ENCODE measurements around the gene FGF14. TPM values are rescaled to one million over a fixed set of nuclear protein-coding genes. Genes with fewer than 3 reads are reported as not detected.

FGF14 gene
- total and polyA plus RNA-seq, 2 experiments from 2014 or later: 0.73 TPM; not detected in 1

DNA sequence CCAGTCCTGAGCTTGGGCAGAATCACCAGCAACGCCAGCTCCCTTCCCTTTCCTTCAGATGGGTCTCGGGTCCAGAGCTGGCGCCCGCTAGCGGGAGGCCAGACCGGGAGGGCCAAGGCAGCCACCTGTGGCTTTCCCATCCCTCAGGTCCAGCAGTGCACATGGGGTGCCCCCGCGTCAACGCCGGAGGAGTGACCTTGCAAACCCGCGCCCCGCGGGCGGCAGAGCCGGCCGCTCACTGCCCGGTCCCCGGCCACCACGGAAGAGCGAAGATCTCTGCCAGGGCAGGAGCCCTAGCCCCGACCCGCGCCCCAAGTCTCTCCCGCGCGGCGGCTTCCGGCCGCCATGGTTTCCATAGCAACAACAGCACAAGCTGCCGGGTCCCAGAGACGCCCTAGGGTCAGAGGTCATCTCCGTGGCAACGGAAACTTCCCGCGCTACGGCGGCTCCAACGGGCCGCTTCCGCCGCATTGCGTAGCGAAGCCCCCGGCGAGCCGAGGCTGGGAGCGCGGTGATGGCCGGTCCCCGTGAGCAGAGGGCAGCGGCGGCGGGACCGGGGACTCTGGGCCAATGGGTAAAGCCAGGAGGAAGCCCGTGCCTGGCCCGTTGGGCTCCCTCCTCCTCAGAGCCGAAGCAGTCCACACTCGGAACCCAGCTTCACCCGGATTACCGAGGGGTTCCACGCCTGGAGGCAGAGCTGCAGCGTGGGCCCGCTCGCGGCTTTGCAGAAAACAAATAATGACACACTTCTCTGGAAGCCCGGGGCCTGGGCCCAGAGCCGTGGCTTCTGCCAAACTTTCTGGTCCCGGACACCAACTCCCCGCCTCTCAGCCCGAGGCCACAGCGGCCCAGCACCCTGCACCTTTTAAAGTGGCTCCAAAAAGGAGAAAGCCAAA, 7.4 kb downstream of the FGF14 start:
- peak; percentile 91 for DNase-seq (ENCODE audit: low spot score)
- WGBS (ENCODE audit: low lambda C conversion rate, missing lambda C conversion rate): 2% methylated on average over 71 of the region's 72 CpGs
- no peak overlapping the region for H3K27ac ChIP-seq
- peaks cover 38% of the 10 kb centered on the region for H3K27me3 ChIP-seq
- no peaks in the 10 kb centered on the region for H3K36me3 ChIP-seq (replicated peaks; ENCODE audit: insufficient read depth, low read depth)
- no peaks in the 10 kb centered on the region for H3K9me2 ChIP-seq (replicated peaks; ENCODE audit: insufficient read depth)
- no peaks in the 10 kb centered on the region for H3K9me3 ChIP-seq (ENCODE audit: low read depth)
- H3K4me1 ChIP-seq (ENCODE audit: insufficient read depth): no peaks in the 10 kb centered on the region
- no peak for TF ChIP-seq EZH2phosphoT487 (IDR thresholded peaks at IDR 0.05; ENCODE audit: low read depth, severe bottlenecking, unreplicated experiment)
- TF ChIP-seq, protein P1, sequence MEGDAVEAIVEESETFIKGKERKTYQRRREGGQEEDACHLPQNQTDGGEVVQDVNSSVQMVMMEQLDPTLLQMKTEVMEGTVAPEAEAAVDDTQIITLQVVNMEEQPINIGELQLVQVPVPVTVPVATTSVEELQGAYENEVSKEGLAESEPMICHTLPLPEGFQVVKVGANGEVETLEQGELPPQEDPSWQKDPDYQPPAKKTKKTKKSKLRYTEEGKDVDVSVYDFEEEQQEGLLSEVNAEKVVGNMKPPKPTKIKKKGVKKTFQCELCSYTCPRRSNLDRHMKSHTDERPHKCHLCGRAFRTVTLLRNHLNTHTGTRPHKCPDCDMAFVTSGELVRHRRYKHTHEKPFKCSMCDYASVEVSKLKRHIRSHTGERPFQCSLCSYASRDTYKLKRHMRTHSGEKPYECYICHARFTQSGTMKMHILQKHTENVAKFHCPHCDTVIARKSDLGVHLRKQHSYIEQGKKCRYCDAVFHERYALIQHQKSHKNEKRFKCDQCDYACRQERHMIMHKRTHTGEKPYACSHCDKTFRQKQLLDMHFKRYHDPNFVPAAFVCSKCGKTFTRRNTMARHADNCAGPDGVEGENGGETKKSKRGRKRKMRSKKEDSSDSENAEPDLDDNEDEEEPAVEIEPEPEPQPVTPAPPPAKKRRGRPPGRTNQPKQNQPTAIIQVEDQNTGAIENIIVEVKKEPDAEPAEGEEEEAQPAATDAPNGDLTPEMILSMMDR (IDR thresholded peaks at IDR 0.05; ENCODE audit: poor library complexity): peak; percentile 40
- TF ChIP-seq EZH2 (IDR thresholded peaks at IDR 0.05; ENCODE audit: borderline replicate concordance): no peak
- peak overlapping the region; percentile 87 for H3K4me2 ChIP-seq
- H3K79me2 ChIP-seq: no peaks in the 10 kb centered on the region
- H3K4me3 ChIP-seq: peak overlapping the region; percentile 48
- no peaks in the 10 kb centered on the region for H4K20me1 ChIP-seq (ENCODE audit: insufficient read depth, poor library complexity, severe bottlenecking)
- H2AFZ ChIP-seq: peak overlapping the region; percentile 96

DNA sequence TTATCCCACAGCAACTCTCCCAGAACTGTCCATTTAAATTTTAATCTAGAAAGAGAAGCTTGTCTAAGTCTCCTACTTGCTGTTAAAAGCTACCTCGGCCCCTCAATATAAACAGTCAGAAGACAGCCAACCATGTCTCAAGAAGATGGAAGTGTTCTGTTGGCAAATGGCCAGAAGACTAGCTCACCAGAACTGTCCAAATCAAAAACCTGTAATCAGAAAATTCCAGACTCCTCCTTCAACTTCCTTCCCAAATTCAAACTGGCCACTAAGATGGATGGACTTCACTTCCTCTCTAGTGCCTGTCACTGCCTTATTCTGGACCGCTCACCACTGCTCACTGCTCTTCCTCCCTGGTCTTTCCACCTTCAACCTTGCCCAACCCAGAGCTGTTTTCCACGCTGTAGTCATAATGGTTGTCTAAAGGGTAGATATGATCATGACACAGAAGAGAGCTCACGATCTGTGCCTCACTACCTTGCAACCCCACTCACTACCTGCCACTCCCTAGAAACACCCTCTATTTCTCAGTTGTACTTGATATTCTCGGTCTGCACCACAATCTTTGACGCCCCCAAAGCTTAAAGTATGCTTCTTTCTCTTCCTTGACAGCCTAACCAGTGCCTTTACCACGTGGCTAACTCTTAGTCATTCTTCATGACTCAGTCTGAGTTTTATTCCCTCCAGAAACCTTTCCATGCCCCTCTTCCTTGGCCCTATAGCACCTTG, 9.2 kb downstream of the FGF14 start:
- Histone ChIP-seq H3K36me3 (replicated peaks; ENCODE audit: insufficient read depth, low read depth) (no peaks in the 10 kb centered on the region), H3K4me3 (no peak overlapping the region), H3K27ac (no peak overlapping the region), H4K20me1 (ENCODE audit: insufficient read depth, poor library complexity, severe bottlenecking) (no peaks in the 10 kb centered on the region), H3K27me3 (peaks cover 23% of the 10 kb centered on the region), H3K79me2 (no peaks in the 10 kb centered on the region), H3K4me1 (ENCODE audit: insufficient read depth) (no peaks in the 10 kb centered on the region), H3K4me2 (no peak overlapping the region), H3K9me3 (ENCODE audit: low read depth) (no peaks in the 10 kb centered on the region), H3K9me2 (replicated peaks; ENCODE audit: insufficient read depth) (no peaks in the 10 kb centered on the region), H2AFZ (no peak overlapping the region)
- no peak for DNase-seq (ENCODE audit: low spot score)
- WGBS (ENCODE audit: low lambda C conversion rate, missing lambda C conversion rate): 86% methylated on average over 7 of the region's 7 CpGs
- TF ChIP-seq EZH2 (IDR thresholded peaks at IDR 0.05; ENCODE audit: borderline replicate concordance): no peak
- TF ChIP-seq, protein P1 (IDR thresholded peaks at IDR 0.05; ENCODE audit: poor library complexity): no peak
- TF ChIP-seq EZH2phosphoT487 (IDR thresholded peaks at IDR 0.05; ENCODE audit: low read depth, severe bottlenecking, unreplicated experiment): no peak

DNA sequence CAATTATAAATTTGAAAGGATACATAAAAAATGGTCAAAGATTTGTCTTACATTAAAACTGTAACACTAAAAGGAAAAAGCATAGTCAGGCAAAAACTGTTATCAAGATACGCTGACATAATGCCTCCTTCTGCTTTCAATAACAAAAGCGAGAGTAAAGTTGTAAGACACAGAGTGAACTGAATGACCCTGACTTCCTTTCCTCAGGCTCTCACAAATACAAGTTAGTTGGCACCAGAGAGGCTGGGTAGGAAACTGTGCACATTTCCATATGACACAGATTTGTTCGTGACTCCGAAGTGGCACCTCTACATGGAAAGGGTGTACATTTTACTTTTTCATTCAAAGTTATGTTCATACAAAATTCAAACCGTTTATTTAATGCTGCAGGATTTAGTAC, 15.4 kb downstream of the FGF14 start:
- Histone ChIP-seq H3K27ac (no peak overlapping the region), H3K9me2 (replicated peaks; ENCODE audit: insufficient read depth) (no peaks in the 10 kb centered on the region), H3K4me1 (ENCODE audit: insufficient read depth) (no peaks in the 10 kb centered on the region), H3K9me3 (ENCODE audit: low read depth) (no peaks in the 10 kb centered on the region), H3K79me2 (no peaks in the 10 kb centered on the region), H3K4me3 (no peak overlapping the region), H3K4me2 (no peak overlapping the region), H3K27me3 (no peaks in the 10 kb centered on the region), H3K36me3 (replicated peaks; ENCODE audit: insufficient read depth, low read depth) (no peaks in the 10 kb centered on the region), H2AFZ (no peak overlapping the region), H4K20me1 (ENCODE audit: insufficient read depth, poor library complexity, severe bottlenecking) (no peaks in the 10 kb centered on the region)
- no peak for DNase-seq (ENCODE audit: low spot score)
- WGBS (ENCODE audit: low lambda C conversion rate, missing lambda C conversion rate): 80% methylated on average over 5 of the region's 5 CpGs
- TF ChIP-seq EZH2 (IDR thresholded peaks at IDR 0.05; ENCODE audit: borderline replicate concordance) (no peak), EZH2phosphoT487 (IDR thresholded peaks at IDR 0.05; ENCODE audit: low read depth, severe bottlenecking, unreplicated experiment) (no peak)
- TF ChIP-seq, protein P1 (IDR thresholded peaks at IDR 0.05; ENCODE audit: poor library complexity): no peak
